SK-N-SH (cell line): Measurements from ENCODE around the gene PRKCA. TPM values are rescaled to one million over a fixed set of nuclear protein-coding genes. Genes with fewer than 3 reads are reported as not detected.

Source experiments
- CTCF ChIA-PET: fragments of 300-600, 350-600 bp; formaldehyde crosslinking; extraction: SDS; loops from one replicate; lab custom pipeline; 2021; lab: Yijun Ruan, JAX
- POLR2A ChIA-PET: fragments of 350-600 bp; sonication (Branson Sonifier 250); formaldehyde crosslinking; extraction: SDS; loops from one replicate; lab custom pipeline; 2020; ENCODE audit warnings: antibody characterized with exemption, inconsistent platforms; lab: Yijun Ruan, JAX
- DNase-seq: peaks from one replicate; pipeline ENCODE4 v3.0.0; 2012
- H2AFZ ChIP-seq: fragments of 200-600 bp; sonication (generic); 2 replicates; pipeline ENCODE4 v1.8.1; 2016; ENCODE audit warnings: antibody characterized with exemption, mild to moderate bottlenecking, low read depth
- H3F3A ChIP-seq: fragments of 200-600 bp; sonication (generic); replicated peaks from 2 replicates; pipeline ENCODE3; 2016; ENCODE audit warnings: antibody characterized with exemption, mild to moderate bottlenecking; ENCODE audit not compliant: insufficient read depth
- H3K27ac ChIP-seq, 2 experiments: fragments of 200-500 bp in 1 of 2; fragments of 200-600 bp in 1 of 2; sonication (Bioruptor generic) in 1 of 2; sonication (generic), shearing (Covaris generic) in 1 of 2; 2 replicates each; pipeline versions ENCODE4 v1.5.1 to v1.6.1; 2014 to 2016; ENCODE audit warnings: low read depth in 2 of 2, inconsistent platforms in 1 of 2, low read length in 1 of 2, mild to moderate bottlenecking in 1 of 2, mixed read lengths in 1 of 2
- H3K27me3 ChIP-seq: fragments of 200-600 bp; sonication (generic), shearing (Covaris generic); 2 replicates; pipeline ENCODE4 v1.6.1; 2016; ENCODE audit warnings: mixed run types; ENCODE audit not compliant: insufficient read depth
- H3K36me3 ChIP-seq, 2 experiments: fragments of 200-500 bp in 1 of 2; fragments of 200-600 bp in 1 of 2; sonication (Bioruptor generic) in 1 of 2; sonication (generic) in 1 of 2; replicated peaks in 1 of 2; 2 replicates each; pipeline versions ENCODE3 to v1.5.1; 2014 to 2016; ENCODE audit warnings: low read length in 1 of 2, mild to moderate bottlenecking in 1 of 2; ENCODE audit not compliant: insufficient read depth in 2 of 2, control insufficient read depth in 1 of 2
- H3K4me1 ChIP-seq, 2 experiments: fragments of 200-500 bp in 1 of 2; fragments of 200-600 bp in 1 of 2; sonication (Bioruptor generic) in 1 of 2; sonication (generic), shearing (Covaris generic) in 1 of 2; 2 replicates each; pipeline versions ENCODE4 v1.5.1 to v1.6.1; 2014 to 2016; ENCODE audit warnings: low read depth in 1 of 2, low read length in 1 of 2, mixed run types in 1 of 2; ENCODE audit not compliant: insufficient read depth in 2 of 2, control insufficient read depth in 1 of 2
- H3K4me2 ChIP-seq: fragments of 200-600 bp; sonication (generic), shearing (Covaris generic); 2 replicates; pipeline ENCODE4 v1.6.1; 2017; ENCODE audit warnings: mixed run types
- H3K4me3 ChIP-seq, 2 experiments: fragments of 200-500 bp in 1 of 2; fragments of 200-600 bp in 1 of 2; sonication (Bioruptor generic) in 1 of 2; sonication (generic), shearing (Covaris generic) in 1 of 2; 2 replicates each; pipeline versions ENCODE4 v1.5.1 to v1.8.1; 2014 to 2016; ENCODE audit warnings: low read depth in 2 of 2, inconsistent platforms in 1 of 2, low read length in 1 of 2, mild to moderate bottlenecking in 1 of 2, mixed read lengths in 1 of 2, moderate library complexity in 1 of 2
- H3K79me2 ChIP-seq: fragments of 200-600 bp; sonication (generic); 2 replicates; pipeline ENCODE4 v1.8.1; 2017; ENCODE audit warnings: mild to moderate bottlenecking; ENCODE audit not compliant: insufficient read depth
- H3K9ac ChIP-seq: fragments of 200-600 bp; sonication (generic); 2 replicates; pipeline ENCODE4 v1.6.1; 2017; ENCODE audit warnings: mixed run types
- H3K9me2 ChIP-seq: fragments of 200-600 bp; sonication (generic); 2 replicates; pipeline ENCODE4 v1.6.1; 2017; ENCODE audit warnings: mixed run types
- H3K9me3 ChIP-seq: fragments of 200-600 bp; sonication (generic); 2 replicates; pipeline ENCODE4 v1.6.1; 2017; ENCODE audit warnings: mixed run types, mild to moderate bottlenecking, moderate library complexity
- H4K20me1 ChIP-seq: fragments of 200-600 bp; sonication (generic); 2 replicates; pipeline ENCODE4 v1.6.1; 2017; ENCODE audit warnings: mild to moderate bottlenecking, mixed run types; ENCODE audit not compliant: insufficient read depth
- CHD2 ChIP-seq: fragments of 150-350 bp; IDR thresholded peaks from 2 replicates; pipeline ENCODE4 v1.6.1; 2018; ENCODE audit warnings: low read length; ENCODE audit not compliant: partially characterized antibody
- ELF1 ChIP-seq: IDR thresholded peaks from 2 replicates; pipeline ENCODE4 v1.4.0; 2012
- EZH2phosphoT487 ChIP-seq: fragments of 200-600 bp; sonication (generic); IDR thresholded peaks from 2 replicates; pipeline ENCODE4 v1.6.1; 2017; ENCODE audit warnings: low read depth, mixed run types, mild to moderate bottlenecking, antibody characterized with exemption, moderate library complexity, borderline replicate concordance
- FOXJ3 ChIP-seq: sonication (generic); formaldehyde crosslinking; IDR thresholded peaks from 2 replicates; pipeline ENCODE4 v1.5.1; 2020; ENCODE audit warnings: mild to moderate bottlenecking, missing genetic modification reagents
- JUND ChIP-seq: IDR thresholded peaks from 2 replicates; pipeline ENCODE4 v1.4.0; 2012
- MXI1 ChIP-seq: IDR thresholded peaks from 2 replicates; pipeline ENCODE4 v1.6.1; 2012; ENCODE audit warnings: mild to moderate bottlenecking, low read depth, low read length, improper control_type of control experiment
- NFIC ChIP-seq: IDR thresholded peaks from 2 replicates; pipeline ENCODE4 v1.4.0; 2012; ENCODE audit warnings: borderline replicate concordance
- RAD21 ChIP-seq: IDR thresholded peaks from 2 replicates; pipeline ENCODE4 v1.6.1; 2012; ENCODE audit warnings: mild to moderate bottlenecking, low read length
- RCOR1 ChIP-seq: fragments of 150-350 bp; IDR thresholded peaks from 2 replicates; pipeline ENCODE4 v1.6.1; 2017; ENCODE audit warnings: antibody characterized with exemption, low read length
- RFX5 ChIP-seq: IDR thresholded peaks from 2 replicates; pipeline ENCODE4 v1.6.1; 2012; ENCODE audit warnings: mild to moderate bottlenecking, improper control_type of control experiment, low read length
- RXRA ChIP-seq: IDR thresholded peaks from 2 replicates; pipeline ENCODE4 v1.4.0; 2012; ENCODE audit warnings: low read depth, mild to moderate bottlenecking, borderline replicate concordance
- SMC3 ChIP-seq: IDR thresholded peaks from 2 replicates; pipeline ENCODE4 v1.6.1; 2012; ENCODE audit warnings: low read depth, low read length, improper control_type of control experiment
- TAF1 ChIP-seq: IDR thresholded peaks from 2 replicates; pipeline ENCODE4 v1.6.1; 2012; ENCODE audit warnings: low read depth, mild to moderate bottlenecking, low read length, moderate library complexity, borderline replicate concordance
- TEAD4 ChIP-seq: IDR thresholded peaks from 2 replicates; pipeline ENCODE4 v1.4.0; 2012; ENCODE audit warnings: mild to moderate bottlenecking, borderline replicate concordance; ENCODE audit not compliant: insufficient read depth
- WGBS: methylation state at CpG from one replicate; pipeline ENCODE4 v1.1.6; 2017; ENCODE audit warnings: low lambda C conversion rate; 5-methylcytosine and 5-hydroxymethylcytosine counted together
- polyA plus RNA-seq, 3 experiments: library from polyadenylated mRNA; depleted of rRNA; stranded (reverse); fragments of >200 nt; gene quantifications; 2 replicates each; pipeline ENCODE4 v1.2.3, GENCODE V29; 2012
- TF ChIP-seq, protein P1 (sequence below): fragments of 150-350 bp; IDR thresholded peaks from 2 replicates; pipeline ENCODE4 v1.6.1; 2016; ENCODE audit warnings: mild to moderate bottlenecking, low read depth, low read length
- TF ChIP-seq, protein P2 (sequence below): IDR thresholded peaks from 2 replicates; pipeline ENCODE4 v1.4.0; 2012; ENCODE audit warnings: low read depth
- TF ChIP-seq, protein P3 (sequence below): fragments of 200-600 bp; sonication (generic); IDR thresholded peaks from 2 replicates; pipeline ENCODE4 v1.6.1; 2017; ENCODE audit warnings: antibody characterized with exemption, mild to moderate bottlenecking, moderate library complexity
- TF ChIP-seq, protein P4 (sequence below): IDR thresholded peaks from 2 replicates; pipeline ENCODE4; 2012
- TF ChIP-seq, protein P5 (sequence below): IDR thresholded peaks from 2 replicates; pipeline ENCODE4 v1.6.1; 2012; ENCODE audit warnings: mild to moderate bottlenecking, low read depth, low read length, moderate library complexity

Gene PRKCA
- polyA plus RNA-seq, 1 of the 3 experiments (the other 2 are of a cell fraction), result 108 TPM

DNA sequence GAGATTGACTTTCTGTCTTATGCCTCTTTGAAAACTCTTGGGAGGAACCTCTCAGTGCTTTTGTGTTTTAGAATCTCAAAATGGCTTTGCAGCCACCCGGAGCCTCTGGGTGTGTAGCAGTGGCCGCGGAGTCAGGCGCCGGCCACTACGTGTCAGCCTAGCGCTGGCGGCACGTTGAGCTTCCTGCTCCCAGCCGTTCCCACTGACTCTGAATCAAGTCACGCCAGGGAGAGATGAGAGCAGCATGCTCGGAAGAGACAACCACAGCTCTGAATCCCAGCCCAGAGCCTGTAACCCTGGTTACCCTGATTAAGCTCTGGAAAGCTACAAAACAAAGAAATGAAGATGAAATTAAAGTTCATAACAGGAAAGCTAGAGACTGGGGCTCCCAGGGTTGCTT lies 435.1 kb downstream of the PRKCA start:
- Histone ChIP-seq H3K79me2 (no peaks in the 10 kb centered on the region), H3K4me1 (no peaks in the 10 kb centered on the region), H3K9me2 (no peaks in the 10 kb centered on the region), H3K4me2 (no peak overlapping the region), H3K9me3 (no peaks in the 10 kb centered on the region), H3K27me3 (no peaks in the 10 kb centered on the region), H3K27ac (no peak overlapping the region), H2AFZ (no peak overlapping the region), H4K20me1 (no peaks in the 10 kb centered on the region), H3K9ac (no peak overlapping the region), H3K4me3 (peak overlapping the region in 1 of 2 experiments; percentile 8; a peak in 1 of 4 replicates), H3K36me3 (peaks cover 69 to 80% of the 10 kb centered on the region in 2 experiments), H3F3A (peaks cover 5% of the 10 kb centered on the region)
- CTCF ChIA-PET, result interaction anchor here (0.8 to 6.3 kb wide), 7 partner anchors 9 to 163 kb away, joined by 3 to 48 read pairs (median 3); no protein-coding TSS in a partner anchor
- POLR2A ChIA-PET, result interaction anchor here (1.0 kb wide), 1 partner anchor 10 kb away, joined by 3 read pairs; no protein-coding TSS in a partner anchor
- 97% methylated on average over 12 of the region's 12 CpGs for WGBS
- TF ChIP-seq RAD21 (peak; percentile 15; the same call in 1 of the 2 replicates), FOXJ3 (CRISPR knock-in tag) (no peak)
- no peak for DNase-seq

DNA sequence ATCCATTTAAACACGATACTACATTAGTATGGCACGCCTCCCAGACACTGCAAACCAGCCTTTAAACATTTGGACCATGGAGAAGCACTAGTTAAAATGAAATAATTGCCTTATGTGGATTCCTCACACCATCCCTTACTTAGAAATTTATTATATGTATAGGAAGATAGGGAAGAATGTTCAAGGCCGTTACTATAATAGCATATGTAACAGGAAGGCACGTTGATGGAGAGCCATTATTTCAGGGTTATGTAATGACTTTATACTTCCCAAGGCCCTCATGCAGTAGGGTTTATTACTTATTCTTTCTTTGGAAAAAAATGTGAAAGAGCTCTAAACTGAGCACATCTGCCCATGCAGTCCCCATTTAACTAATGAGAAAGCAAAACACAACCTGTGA lies 435.9 kb downstream of the PRKCA start:
- no peaks in the 10 kb centered on the region for H3K9me3 ChIP-seq
- no peak overlapping the region for H2AFZ ChIP-seq
- no peaks in the 10 kb centered on the region for H3K9me2 ChIP-seq
- WGBS, result 80% methylated on average over 4 of the region's 4 CpGs
- peaks cover 72 to 79% of the 10 kb centered on the region in 2 experiments for H3K36me3 ChIP-seq
- H3F3A ChIP-seq, result peaks cover 5% of the 10 kb centered on the region
- no peaks in the 10 kb centered on the region for H3K4me1 ChIP-seq
- no peaks in the 10 kb centered on the region for H3K79me2 ChIP-seq
- TF ChIP-seq TAF1, result no peak
- no peak for TF ChIP-seq NFIC
- no peak for TF ChIP-seq RXRA
- TF ChIP-seq TEAD4, result no peak
- TF ChIP-seq CHD2, result no peak
- no peak for TF ChIP-seq RCOR1
- TF ChIP-seq MXI1, result no peak
- no peak for TF ChIP-seq SMC3
- no peak for TF ChIP-seq RFX5
- TF ChIP-seq, protein P1, sequence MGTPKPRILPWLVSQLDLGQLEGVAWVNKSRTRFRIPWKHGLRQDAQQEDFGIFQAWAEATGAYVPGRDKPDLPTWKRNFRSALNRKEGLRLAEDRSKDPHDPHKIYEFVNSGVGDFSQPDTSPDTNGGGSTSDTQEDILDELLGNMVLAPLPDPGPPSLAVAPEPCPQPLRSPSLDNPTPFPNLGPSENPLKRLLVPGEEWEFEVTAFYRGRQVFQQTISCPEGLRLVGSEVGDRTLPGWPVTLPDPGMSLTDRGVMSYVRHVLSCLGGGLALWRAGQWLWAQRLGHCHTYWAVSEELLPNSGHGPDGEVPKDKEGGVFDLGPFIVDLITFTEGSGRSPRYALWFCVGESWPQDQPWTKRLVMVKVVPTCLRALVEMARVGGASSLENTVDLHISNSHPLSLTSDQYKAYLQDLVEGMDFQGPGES, result no peak
- TF ChIP-seq, protein P2, sequence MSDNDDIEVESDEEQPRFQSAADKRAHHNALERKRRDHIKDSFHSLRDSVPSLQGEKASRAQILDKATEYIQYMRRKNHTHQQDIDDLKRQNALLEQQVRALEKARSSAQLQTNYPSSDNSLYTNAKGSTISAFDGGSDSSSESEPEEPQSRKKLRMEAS, result no peak
- TF ChIP-seq ELF1, result no peak
- TF ChIP-seq, protein P3, sequence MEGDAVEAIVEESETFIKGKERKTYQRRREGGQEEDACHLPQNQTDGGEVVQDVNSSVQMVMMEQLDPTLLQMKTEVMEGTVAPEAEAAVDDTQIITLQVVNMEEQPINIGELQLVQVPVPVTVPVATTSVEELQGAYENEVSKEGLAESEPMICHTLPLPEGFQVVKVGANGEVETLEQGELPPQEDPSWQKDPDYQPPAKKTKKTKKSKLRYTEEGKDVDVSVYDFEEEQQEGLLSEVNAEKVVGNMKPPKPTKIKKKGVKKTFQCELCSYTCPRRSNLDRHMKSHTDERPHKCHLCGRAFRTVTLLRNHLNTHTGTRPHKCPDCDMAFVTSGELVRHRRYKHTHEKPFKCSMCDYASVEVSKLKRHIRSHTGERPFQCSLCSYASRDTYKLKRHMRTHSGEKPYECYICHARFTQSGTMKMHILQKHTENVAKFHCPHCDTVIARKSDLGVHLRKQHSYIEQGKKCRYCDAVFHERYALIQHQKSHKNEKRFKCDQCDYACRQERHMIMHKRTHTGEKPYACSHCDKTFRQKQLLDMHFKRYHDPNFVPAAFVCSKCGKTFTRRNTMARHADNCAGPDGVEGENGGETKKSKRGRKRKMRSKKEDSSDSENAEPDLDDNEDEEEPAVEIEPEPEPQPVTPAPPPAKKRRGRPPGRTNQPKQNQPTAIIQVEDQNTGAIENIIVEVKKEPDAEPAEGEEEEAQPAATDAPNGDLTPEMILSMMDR, result no peak
- TF ChIP-seq, protein P4, sequence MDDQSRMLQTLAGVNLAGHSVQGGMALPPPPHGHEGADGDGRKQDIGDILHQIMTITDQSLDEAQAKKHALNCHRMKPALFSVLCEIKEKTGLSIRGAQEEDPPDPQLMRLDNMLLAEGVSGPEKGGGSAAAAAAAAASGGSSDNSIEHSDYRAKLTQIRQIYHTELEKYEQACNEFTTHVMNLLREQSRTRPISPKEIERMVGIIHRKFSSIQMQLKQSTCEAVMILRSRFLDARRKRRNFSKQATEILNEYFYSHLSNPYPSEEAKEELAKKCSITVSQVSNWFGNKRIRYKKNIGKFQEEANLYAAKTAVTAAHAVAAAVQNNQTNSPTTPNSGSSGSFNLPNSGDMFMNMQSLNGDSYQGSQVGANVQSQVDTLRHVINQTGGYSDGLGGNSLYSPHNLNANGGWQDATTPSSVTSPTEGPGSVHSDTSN, result no peak
- TF ChIP-seq JUND, result no peak
- TF ChIP-seq, protein P5, sequence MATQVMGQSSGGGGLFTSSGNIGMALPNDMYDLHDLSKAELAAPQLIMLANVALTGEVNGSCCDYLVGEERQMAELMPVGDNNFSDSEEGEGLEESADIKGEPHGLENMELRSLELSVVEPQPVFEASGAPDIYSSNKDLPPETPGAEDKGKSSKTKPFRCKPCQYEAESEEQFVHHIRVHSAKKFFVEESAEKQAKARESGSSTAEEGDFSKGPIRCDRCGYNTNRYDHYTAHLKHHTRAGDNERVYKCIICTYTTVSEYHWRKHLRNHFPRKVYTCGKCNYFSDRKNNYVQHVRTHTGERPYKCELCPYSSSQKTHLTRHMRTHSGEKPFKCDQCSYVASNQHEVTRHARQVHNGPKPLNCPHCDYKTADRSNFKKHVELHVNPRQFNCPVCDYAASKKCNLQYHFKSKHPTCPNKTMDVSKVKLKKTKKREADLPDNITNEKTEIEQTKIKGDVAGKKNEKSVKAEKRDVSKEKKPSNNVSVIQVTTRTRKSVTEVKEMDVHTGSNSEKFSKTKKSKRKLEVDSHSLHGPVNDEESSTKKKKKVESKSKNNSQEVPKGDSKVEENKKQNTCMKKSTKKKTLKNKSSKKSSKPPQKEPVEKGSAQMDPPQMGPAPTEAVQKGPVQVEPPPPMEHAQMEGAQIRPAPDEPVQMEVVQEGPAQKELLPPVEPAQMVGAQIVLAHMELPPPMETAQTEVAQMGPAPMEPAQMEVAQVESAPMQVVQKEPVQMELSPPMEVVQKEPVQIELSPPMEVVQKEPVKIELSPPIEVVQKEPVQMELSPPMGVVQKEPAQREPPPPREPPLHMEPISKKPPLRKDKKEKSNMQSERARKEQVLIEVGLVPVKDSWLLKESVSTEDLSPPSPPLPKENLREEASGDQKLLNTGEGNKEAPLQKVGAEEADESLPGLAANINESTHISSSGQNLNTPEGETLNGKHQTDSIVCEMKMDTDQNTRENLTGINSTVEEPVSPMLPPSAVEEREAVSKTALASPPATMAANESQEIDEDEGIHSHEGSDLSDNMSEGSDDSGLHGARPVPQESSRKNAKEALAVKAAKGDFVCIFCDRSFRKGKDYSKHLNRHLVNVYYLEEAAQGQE, result no peak
- no peak for TF ChIP-seq EZH2phosphoT487
- TF ChIP-seq, all 33 proteins: peak for 0
- Histone ChIP-seq H3K4me2 (no peak overlapping the region), H3K9ac (no peak overlapping the region), H4K20me1 (no peaks in the 10 kb centered on the region), H3K4me3 (no peak overlapping the region), H3K27ac (no peak overlapping the region), H3K27me3 (no peaks in the 10 kb centered on the region)
- no peak for DNase-seq
- ChIA-PET POLR2A (no interaction called here), CTCF (interaction anchor here (1.0 to 6.3 kb wide), 3 partner anchors 10 to 45 kb away, joined by 3 to 48 read pairs (median 3); no protein-coding TSS in a partner anchor)
